GM19043 (cell line): ENCODE data around the gene ZNF74.

ENCODE experiments used
- ATAC-seq: cut with Tn5 transposase; IDR thresholded peaks from one replicate; pipeline ENCODE4 v1.9.1; 2021; ENCODE audit warnings: low read depth; ENCODE audit not compliant: unreplicated experiment

ZNF74 gene

DNA sequence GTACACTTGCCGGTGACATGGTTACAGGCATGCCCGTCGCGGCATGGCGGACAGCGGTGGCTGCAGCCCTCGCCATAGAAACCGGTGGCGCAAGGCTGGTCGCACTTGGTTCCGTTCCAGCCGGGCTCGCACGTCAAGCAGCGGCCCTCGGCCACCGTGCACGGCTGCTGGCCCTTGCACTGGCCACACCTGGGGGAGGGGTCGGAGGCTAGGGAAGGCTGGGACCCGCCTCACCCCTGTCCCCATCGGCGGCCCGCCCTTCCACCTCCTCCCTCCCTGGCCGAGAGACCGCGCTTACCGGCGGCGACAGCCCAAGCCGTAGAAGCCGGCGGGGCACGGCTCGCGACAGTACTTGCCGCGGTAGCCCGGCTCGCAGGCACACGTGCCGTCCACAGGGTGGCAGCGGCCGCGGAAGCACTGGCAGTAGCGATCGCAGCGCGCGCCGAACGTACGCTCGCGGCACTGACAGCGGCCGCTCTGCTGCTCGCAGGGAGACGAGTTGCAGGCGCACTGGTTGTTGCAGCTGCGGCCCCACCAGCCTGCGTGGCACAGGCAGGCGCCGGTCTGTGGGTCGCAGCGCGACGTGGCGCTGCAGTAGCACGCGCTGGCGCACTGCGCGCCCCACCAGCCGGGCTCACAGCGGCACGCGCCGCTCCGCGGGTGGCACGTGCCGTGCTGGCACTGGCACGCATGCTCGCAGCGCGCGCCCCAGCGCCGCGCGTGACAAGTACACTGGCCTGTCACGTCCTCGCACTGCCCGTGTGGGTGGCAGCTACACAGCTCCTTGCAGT lies 37.0 kb downstream of the ZNF74 start:
- ATAC-seq: no peak

DNA sequence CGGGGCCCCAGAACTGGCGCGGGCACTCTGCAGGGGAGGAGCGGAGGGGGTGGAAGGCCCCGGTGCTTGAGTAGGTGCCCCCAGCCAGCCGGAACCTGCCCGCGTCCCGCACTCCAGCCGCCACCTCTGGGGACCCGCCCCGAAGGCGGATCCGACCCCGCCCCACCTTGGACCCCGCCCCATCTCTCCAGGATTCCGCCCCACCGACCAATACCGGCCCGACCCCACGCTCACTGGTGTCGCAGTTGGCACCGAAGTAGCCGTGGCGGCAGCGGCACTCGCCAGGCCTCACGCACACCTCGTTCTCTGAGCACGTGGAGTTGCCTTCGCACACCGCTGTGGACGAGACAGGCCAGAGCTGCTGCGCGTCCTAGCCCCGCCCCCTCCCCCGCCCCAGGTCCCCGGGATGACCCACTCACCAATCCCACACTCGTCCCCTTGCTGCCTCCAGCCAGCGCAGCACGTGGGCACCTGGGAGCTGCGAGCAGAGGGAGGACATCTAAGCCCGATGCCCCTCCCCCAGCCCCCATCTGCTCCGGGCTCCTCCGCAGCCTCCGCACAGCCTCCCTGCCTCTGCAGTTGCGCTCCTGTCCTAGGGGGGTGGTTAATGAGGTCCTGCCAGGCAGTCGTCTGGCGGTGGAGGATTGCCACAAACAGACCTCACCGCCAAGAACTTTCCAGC lies 37.7 kb downstream of the ZNF74 start:
- no peak for ATAC-seq

DNA sequence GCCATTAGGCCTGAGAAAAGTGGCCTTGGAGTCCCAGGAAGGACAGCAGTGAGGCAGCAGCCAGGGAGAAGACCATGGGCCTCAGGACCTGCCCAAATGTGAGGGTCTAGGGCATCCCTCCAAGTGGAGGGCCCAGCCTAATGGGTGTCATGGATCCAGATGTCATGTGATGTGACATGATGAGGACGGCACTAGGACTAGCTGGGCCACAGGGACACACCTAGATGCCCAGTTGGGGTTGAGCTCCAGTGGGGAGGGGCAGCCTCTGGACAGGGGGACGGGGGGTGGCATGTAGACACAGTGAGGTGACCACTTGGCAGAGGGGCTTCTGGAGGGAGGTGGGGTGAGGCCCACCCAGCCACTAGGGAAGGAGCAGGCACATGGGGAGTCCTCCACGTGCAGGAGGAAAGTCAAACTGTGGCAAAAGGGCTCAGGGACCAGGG lies 38.3 kb downstream of the ZNF74 start:
- ATAC-seq: no peak

DNA sequence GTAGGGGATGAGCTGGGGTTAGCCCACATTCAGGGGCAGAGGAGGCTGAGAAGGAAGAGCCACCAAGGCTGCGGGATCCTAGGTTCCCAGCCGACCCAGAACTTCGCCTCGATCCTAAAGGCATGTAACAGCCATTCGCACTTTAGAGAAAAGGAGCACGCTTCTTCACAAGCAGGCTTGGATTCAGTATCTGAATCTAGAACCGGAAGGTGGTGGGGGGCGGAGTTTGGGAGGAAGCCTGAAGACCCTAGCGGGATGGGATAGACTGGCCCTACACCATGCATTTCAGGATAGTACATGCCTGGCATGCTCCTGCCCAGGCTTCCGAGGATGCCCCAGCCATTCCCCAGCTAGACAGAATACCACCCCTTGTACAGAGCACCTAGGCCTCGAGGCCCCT lies 39.2 kb downstream of the ZNF74 start:
- no peak for ATAC-seq

DNA sequence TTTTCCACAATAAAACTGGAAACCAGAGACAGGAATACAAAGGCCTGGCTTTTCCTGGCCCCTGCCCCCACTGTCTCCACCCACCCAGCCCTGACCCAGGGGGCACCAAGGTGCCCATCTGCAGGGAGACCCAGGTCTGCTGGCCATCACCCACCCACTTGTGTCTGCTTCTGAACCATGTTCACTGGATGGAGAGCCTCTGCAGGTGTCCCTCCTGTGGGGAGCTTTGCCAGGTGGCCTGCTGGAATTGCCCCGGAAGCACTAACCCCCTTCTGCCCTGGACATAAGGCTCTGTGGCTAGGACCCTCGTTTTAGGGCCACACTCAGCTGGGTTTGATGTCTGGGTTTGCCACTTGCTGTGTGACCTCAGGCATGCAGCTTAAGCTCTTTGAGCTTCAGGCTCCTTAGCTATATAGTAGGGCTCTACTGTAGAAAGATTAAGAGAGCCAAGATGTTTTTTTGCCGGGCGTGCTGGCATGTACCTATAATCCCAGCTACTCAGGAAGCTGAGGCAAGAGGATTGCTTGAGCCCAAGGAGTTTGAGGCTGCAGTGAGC lies 39.8 kb downstream of the ZNF74 start:
- no peak for ATAC-seq

DNA sequence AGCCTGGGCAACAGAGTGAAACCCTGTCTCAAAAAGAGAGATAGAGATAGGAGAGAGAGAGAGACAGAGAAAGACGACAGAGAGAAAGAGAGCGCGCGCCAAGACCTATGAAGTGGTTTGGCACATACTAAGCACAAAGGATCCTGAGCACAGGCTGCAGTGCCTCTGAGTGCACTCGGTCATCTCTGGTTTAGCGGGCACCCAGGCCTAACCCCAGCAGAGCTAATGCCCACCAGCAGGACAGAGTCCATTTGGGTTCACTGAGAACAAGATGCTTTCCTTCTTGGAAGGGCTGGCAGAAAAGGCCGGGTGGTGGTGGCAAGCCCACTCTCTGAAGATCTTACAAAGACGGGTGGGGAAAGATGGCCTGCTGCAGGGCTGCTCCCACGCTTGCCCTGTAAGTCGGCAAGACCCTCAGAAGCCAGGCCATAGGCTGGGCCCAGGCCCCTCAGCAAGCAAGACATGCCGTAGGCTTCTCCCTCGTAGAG lies 40.4 kb downstream of the ZNF74 start:
- no peak for ATAC-seq

DNA sequence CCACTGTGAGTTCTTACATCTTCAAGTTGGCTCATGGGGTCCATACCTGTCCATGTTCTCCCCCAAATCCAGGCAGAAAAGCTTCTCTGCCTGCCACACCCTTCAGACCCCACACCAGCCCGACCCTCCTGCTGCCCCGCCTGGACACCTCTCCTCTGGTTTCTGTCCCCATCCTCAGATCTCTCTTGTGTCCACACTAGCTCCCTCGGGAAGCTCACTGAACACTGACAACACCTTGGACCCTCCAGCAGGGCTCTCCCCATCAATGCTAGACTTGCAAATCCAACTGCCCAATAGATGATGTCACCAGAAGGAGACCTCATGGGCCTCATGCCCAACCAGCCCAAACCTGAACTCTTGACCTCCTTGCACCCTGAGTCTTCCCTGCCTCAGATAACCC lies 40.8 kb downstream of the ZNF74 start:
- ATAC-seq: no peak

DNA sequence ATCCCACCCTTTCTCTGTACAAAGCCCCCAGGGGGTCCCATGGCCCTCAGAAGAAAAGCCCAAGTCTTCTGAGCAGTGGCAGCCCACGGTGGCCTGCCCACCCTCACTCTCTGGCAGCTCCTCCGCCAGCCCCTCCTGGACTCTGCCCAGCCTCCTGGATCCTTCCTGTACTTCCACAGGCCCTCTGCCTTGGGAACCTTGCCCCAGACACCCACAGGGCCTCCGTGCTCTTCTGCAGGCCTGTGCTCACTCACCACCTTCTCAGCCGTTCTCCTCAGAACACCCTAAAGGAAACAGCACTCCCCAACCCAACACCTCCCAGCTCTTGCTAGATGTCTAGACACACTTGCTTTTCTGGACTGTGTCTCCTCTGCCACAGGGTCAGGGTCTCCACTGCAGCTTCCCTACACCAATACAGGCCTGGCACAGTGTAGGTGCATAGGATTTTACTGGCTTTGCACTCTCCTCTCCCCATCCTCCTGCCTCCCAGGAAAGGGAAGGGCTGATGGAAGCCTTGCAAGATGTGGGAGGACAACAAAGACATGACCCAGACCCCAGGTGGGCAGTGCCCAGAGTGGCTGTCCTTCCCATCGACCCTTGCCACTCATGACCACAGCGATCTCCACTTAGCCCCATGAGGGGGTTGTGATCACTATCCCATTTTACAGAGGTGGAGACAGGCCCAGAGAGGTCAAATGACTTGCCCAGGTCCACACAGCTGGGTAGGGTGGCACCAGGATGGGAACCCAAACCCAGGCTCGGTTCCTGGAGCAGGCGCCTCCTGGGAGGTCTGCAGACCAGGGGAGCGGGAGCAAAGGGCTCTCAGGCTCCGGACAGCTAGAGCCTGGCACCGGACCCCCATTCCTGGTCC lies 41.7 kb downstream of the ZNF74 start:
- no peak for ATAC-seq

DNA sequence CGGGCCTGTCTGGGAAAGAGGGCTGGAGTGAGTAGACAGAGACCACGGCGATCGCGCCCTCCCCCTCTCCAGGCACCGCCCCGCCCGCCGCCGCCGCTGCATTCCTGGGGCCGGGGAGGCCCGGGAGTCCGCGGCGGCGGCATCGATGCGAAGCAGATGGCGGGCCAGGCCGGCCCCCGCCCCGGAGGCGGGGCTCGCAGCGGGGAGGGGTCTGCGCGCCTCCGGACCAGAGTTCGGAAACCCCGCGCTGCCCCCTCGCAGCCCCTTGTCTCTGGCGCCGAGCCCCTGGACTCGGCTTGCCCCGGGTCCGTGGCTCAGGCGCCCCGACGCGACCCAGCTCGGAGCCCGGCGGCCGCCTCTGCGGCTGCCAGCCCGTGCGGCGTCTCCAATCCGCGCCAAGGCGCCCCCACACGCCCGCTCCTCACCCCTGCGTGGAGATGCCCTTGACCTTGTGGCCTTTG lies 42.4 kb downstream of the ZNF74 start:
- ATAC-seq: no peak

DNA sequence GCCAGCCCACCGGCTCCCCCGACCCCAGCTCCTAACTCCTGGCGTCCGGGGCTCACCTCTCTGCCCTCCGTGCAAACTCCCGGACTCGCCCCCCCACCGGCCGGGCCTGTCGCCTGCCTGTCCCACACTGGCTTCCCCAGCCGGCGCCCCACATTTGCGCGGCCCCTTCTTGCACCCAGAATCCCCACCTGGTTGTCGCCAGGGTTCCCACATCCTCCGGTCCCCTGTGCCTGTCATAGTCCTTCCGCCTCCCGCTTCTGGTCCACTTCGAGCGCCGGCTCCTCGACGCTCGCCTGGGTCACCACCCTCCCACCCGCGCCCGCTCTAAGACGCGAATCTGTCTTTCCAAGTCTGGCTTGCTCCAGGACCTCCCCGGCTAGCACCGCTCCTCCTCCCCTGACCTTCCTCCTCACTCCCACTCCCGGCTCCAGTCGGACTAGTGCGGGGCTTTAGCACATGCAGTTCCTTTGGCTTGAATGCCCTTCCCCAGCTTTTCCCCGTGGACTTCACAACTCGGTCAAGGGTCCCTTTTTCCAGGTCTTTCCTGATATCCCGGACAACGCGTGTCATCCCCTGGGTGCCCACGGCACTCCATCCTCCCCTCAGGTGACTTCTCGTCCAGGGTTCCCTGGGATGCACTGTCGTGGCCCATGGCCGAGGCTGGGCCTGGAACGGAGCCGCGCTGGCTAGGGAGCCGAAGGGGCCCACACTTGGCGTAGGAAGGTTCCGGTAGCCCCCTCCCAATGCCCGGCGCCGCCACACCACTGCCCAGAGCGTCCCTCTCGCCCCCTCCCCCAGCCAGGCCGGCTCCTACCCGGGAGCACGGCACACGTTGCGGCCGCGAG lies 43.0 kb downstream of the ZNF74 start:
- ATAC-seq: no peak

DNA sequence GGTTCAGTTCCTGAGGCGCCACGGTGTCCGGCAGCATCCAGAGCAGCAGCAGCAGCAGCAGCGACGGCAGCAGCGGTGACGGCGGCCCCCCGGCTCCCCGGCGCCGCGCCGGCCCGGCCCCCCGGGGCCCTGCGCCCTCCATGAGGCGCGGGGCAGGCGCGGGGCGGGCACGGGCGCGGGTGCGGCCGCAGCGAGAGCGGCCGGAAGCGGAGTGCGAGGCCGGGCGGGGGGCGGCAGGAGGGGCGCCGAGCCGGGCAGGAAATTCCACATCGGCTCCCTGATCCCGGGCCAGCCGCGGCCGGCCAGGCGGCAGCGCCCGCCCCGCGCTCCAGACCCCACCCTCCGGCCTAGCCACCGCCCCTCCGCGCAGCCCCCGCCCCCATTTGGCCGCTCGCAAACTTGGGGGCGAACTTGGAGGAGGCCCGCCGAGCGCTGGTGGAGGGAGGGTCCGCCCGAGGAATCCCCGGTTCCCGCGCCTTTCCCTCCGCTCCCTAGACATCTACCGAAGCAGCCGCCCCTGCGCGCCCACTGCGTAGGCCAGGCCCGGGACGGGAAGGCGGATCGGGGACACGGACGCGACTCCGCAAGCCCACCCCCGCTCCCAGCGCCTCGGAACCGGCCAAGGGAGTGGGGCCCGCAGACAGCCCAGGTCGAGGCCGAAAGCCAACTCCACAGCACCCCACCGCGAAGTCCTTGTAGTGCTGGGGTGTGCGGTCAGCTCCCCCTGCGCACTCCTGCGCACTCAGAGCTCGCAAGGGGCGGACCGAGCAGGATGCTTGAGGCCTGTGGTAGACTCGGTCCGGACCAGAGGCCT lies 43.9 kb downstream of the ZNF74 start, which contains the start of gene SCARF2:
Gene SCARF2 (minus strand): TSS at position 213 of the 814 bp plus-strand sequence. CDS start 71 bp downstream, at position 142.
- ATAC-seq: no peak

DNA sequence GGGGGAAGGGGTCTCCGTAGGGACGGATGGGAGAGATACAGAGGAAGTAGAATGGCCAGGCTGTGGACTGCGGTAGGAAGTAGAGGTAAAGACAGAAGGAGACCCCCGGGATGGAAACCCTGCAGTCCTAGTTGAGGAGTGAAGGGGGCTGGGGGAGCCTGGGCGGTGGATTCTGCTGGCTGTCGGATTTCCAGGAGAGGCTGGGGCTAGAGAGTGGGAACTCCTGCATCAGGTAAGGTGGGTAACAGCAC lies 44.4 kb downstream of the ZNF74 start:
- ATAC-seq: no peak

DNA sequence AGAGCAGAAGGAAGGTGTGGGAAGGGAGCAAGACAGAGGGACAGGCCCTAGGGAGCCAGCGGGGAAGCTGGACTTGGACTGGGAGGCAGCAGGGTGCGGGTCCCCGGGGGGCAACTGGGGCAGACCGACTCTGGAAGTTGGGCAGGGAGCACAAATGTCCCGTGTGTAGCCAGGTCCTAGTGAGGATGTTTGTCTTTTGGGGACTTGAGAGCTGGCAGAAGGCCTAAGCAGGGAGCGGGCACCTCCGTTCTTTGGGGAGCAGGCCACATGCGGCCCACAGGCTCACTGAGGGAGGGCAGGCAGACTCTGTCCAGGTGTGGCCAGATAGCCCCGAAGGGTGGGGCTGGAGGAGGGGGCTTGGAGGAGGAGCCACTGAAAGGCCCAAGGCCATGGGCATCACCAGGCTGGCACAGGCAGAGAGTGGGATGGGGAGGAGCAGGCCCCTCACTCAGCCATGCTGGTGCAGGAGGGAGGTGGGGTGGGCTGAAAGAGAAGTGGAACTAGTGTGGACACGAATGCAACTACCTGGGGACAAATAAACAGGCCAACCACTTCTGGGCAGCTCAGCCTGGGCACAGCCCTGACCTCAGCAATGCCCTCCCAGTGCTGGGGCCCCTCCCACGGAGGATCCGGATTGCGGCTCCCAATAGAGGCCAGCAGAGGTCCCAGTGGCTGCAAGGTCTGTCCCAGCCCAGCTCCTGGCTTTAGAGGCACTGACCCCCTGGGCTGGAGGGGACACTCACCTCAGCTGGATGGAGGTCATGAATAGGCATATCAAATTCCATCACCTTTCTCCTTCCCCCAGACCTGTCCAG lies 44.9 kb downstream of the ZNF74 start:
- ATAC-seq: no peak

DNA sequence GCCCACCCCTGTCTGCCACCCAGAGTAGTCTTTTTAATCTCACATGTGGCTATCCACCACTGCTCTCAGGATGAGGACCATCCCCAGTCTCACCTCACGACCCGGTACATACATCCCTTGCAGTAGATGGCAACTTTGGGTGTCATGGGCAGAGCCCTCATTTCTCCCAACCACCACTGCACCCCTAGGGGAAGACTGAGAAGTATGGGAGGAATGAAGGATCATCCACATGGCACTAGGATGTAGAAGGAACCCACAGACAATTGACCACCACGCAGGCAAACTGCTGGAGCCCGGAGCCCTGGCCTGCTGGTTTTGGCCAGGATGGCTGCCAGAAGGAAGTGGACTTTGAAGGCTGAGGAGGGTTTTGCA lies 45.6 kb downstream of the ZNF74 start:
- no peak for ATAC-seq

DNA sequence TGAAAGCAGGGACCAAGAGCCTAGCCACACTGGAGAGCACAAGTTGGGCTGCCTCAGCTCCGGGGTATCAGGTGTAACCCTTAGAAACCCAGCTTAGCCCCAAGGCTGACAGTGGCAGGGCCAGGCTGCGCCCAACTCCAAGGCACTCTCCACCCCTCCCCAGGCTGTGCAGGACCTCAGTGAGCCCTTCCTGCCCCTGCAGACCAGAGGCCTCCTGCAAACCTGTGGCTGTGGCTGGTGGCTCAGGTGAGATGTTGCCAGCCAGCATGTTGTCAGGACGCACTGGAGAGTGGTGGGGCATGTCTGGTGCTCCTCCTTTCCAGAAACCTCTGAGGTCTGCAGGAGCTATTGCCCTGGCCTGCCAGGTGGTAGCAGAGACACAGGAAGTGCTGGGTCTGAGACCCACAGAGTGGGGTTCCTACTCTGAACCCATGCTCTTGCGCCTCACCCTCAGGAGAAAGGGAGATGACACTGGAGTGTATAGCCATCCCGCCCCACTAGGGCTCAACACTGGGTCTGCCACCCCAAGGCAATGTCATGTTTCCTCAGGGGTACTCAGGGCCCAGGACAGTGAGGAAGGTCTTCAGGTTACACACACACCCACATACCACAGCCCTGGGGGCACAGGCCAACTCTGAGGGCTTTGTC lies 46.1 kb downstream of the ZNF74 start:
- no peak for ATAC-seq

DNA sequence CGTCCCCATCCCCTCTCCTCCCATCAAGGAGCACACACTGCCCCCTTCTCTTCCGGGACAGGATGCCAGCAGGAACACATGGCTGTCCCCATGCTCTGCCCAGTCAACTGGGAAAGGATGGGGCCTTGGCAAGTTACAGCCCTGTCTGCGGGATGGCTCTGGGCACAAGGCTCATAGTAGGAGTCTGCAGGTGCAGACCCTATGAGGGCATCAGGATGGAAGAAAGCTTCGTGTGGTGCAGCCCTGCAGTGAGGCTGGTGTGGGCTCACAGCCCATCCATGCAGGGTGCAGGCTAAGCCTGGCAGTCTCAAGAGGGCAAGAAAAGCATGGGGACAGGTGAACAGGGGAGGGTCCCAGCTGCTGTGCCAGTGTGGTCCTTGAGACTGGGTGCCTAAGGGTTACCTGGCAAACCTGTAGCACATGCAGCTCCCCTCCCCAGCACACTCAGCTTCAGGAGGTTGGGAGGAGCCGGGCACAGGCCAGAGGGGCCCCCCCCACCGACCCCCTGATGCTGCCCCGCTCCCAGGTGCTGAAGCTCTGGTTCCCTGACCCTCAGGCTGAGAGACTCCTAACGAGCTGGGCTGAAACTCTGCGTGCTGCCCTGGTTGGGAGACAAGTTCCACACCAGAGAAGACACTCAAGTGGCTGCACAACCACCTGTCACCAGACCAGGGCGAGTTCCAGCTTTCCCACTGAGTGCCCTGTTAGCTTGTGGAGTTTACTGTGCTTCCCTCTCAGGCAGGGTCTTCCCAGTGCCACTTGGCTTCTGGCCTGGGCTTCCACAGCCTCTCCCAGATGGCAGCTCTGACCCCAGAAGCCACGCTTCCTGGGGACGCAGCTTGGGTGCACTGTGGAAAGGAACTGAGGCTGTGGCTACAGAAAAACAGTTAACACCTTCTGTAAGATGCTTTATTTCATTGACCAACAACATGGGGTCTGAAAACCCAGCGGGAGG lies 47.0 kb downstream of the ZNF74 start:
- ATAC-seq: no peak
